SK-N-SH treated with all-trans-retinoic acid at 6 μM for 48 hours (cell line): ENCODE results near the gene PLD1.

Experiments used
- ATAC-seq: fragments of 200-7000 bp; cut with Tn5 transposase; 3 replicates; pipeline ENCODE4 v1.9.1; 2020; ENCODE audit warnings: mild to moderate bottlenecking, moderate library complexity
- ARNTL ChIP-seq: fragments of 450-650 bp; formaldehyde crosslinking; IDR thresholded peaks from 2 replicates; pipeline ENCODE4 v1.5.0; 2020; ENCODE audit warnings: low read depth, mild to moderate bottlenecking, moderate library complexity, borderline replicate concordance
- BACH2 ChIP-seq: fragments of 250-450 bp; sonication (Bioruptor Pico); IDR thresholded peaks from 2 replicates; pipeline ENCODE4 v1.9.0; 2021; ENCODE audit warnings: mild to moderate bottlenecking, borderline replicate concordance
- CSDC2 ChIP-seq: fragments of 250-450 bp; sonication (Bioruptor Pico); IDR thresholded peaks from 2 replicates; pipeline ENCODE4 v1.5.0; 2020; ENCODE audit warnings: mild to moderate bottlenecking, moderate library complexity
- ESRRG ChIP-seq: fragments of 250-450 bp; sonication (Bioruptor Pico); IDR thresholded peaks from 2 replicates; pipeline ENCODE4 v1.6.1; 2021; ENCODE audit warnings: mild to moderate bottlenecking
- GLIS3 ChIP-seq: fragments of 250-450 bp; sonication (Bioruptor Pico); IDR thresholded peaks from 2 replicates; pipeline ENCODE4 v1.5.0; 2020; ENCODE audit warnings: mild to moderate bottlenecking, moderate library complexity
- ISL1 ChIP-seq: fragments of 250-450 bp; sonication (Bioruptor Pico); IDR thresholded peaks from 2 replicates; pipeline ENCODE4 v2.1.2; 2022; ENCODE audit warnings: mild to moderate bottlenecking, moderate library complexity
- PPARA ChIP-seq: fragments of 250-450 bp; sonication (Bioruptor Pico); IDR thresholded peaks from 2 replicates; pipeline ENCODE4 v1.5.0; 2020; ENCODE audit warnings: mild to moderate bottlenecking, borderline replicate concordance
- RARB ChIP-seq: fragments of 250-450 bp; sonication (Bioruptor Pico); IDR thresholded peaks from 2 replicates; pipeline ENCODE4 v1.8.0; 2021; ENCODE audit warnings: mild to moderate bottlenecking, moderate library complexity
- SNAI2 ChIP-seq: fragments of 250-450 bp; sonication (Bioruptor Pico); IDR thresholded peaks from 2 replicates; pipeline ENCODE4 v1.5.0; 2020; ENCODE audit warnings: mild to moderate bottlenecking, moderate library complexity
- TCF4 ChIP-seq: fragments of 250-450 bp; sonication (Bioruptor Pico); IDR thresholded peaks from 2 replicates; pipeline ENCODE4 v1.8.0; 2021; ENCODE audit warnings: mild to moderate bottlenecking, moderate library complexity, borderline replicate concordance
- ZC3H10 ChIP-seq: fragments of 250-450 bp; sonication (Bioruptor Pico); IDR thresholded peaks from 2 replicates; pipeline ENCODE4 v1.5.1; 2021; ENCODE audit warnings: mild to moderate bottlenecking, moderate library complexity
- ZFP3 ChIP-seq: fragments of 250-450 bp; sonication (Bioruptor Pico); IDR thresholded peaks from 2 replicates; pipeline ENCODE4 v1.5.0; 2020; ENCODE audit warnings: mild to moderate bottlenecking, moderate library complexity
- ZFP30 ChIP-seq: fragments of 450-650 bp; formaldehyde crosslinking; IDR thresholded peaks from 2 replicates; pipeline ENCODE4 v1.5.0; 2022; ENCODE audit warnings: mild to moderate bottlenecking, moderate library complexity
- ZNF565 ChIP-seq: fragments of 450-650 bp; formaldehyde crosslinking; conservative IDR thresholded peaks from 2 replicates; pipeline ENCODE4 v1.5.0; 2020; ENCODE audit warnings: low read depth, mild to moderate bottlenecking, moderate library complexity
- ZNF70 ChIP-seq: fragments of 450-650 bp; formaldehyde crosslinking; IDR thresholded peaks from 2 replicates; pipeline ENCODE4 v1.5.0; 2020; ENCODE audit warnings: mild to moderate bottlenecking, moderate library complexity
- ZNF8 ChIP-seq: fragments of 450-650 bp; formaldehyde crosslinking; IDR thresholded peaks from 2 replicates; pipeline ENCODE4 v1.5.0; 2020; ENCODE audit warnings: mild to moderate bottlenecking, moderate library complexity
- TF ChIP-seq, protein P1 (sequence below): fragments of 250-450 bp; sonication (Bioruptor Pico); IDR thresholded peaks from 2 replicates; pipeline ENCODE4 v1.5.0; 2020; ENCODE audit warnings: mild to moderate bottlenecking, moderate library complexity
- TF ChIP-seq, protein P2 (sequence below): fragments of 250-450 bp; sonication (Bioruptor Pico); IDR thresholded peaks from 2 replicates; pipeline ENCODE4 v1.5.1; 2020; ENCODE audit warnings: low read depth, mild to moderate bottlenecking, moderate library complexity
- TF ChIP-seq, protein P3 (sequence below): fragments of 250-450 bp; sonication (Bioruptor Pico); IDR thresholded peaks from 2 replicates; pipeline ENCODE4 v1.8.0; 2020; ENCODE audit warnings: mild to moderate bottlenecking, moderate library complexity, borderline replicate concordance
- TF ChIP-seq, protein P4 (sequence below): fragments of 250-450 bp; sonication (Bioruptor Pico); IDR thresholded peaks from 2 replicates; pipeline ENCODE4 v1.8.0; 2021; ENCODE audit warnings: low read depth, mild to moderate bottlenecking, moderate library complexity, borderline replicate concordance
- TF ChIP-seq, protein P5 (sequence below): fragments of 250-450 bp; sonication (Bioruptor Pico); IDR thresholded peaks from 2 replicates; pipeline ENCODE4 v1.5.1; 2021; ENCODE audit warnings: mild to moderate bottlenecking, moderate library complexity

PLD1 gene

DNA sequence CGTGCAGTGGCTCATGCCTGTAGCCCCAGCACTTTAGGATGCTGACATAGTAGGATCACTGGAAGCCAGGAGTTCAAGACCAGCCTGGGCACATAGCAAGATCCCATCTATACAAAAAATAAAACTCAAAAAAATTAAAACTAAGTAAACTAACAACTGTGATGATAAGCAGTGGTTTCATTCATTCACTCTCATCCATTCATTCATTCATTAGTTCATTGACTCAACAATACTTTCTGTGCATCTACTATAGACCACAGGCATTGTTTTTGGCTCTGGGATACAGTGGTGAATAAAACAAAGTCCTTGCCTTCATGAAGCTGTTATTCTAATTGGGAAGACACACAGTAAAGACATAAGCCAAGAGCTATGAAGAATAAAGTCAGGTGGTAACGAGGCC is 25.3 kb upstream of the PLD1 start:
- TF ChIP-seq SNAI2 (CRISPR knock-in tag), result no peak
- no peak for ATAC-seq

DNA sequence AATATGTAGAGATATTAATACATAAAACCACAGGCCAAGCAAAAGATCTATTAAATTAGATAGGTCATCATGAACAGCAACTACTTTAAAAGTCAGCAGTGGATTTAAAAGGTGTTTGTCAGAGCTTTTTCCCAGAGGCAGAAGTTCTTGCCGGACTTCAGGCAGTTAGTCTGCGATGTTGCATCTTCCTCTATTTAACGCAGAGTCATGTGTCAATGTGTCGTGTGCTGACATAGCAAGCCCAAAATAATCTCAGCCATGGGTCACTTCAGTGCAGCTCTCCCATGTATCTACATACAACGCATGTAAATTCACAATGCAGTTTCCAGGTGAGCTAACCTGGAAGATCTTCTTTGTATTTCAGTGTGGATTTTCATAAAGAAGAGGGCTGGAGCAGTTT is 24.8 kb upstream of the PLD1 start:
- TF ChIP-seq, protein P1, sequence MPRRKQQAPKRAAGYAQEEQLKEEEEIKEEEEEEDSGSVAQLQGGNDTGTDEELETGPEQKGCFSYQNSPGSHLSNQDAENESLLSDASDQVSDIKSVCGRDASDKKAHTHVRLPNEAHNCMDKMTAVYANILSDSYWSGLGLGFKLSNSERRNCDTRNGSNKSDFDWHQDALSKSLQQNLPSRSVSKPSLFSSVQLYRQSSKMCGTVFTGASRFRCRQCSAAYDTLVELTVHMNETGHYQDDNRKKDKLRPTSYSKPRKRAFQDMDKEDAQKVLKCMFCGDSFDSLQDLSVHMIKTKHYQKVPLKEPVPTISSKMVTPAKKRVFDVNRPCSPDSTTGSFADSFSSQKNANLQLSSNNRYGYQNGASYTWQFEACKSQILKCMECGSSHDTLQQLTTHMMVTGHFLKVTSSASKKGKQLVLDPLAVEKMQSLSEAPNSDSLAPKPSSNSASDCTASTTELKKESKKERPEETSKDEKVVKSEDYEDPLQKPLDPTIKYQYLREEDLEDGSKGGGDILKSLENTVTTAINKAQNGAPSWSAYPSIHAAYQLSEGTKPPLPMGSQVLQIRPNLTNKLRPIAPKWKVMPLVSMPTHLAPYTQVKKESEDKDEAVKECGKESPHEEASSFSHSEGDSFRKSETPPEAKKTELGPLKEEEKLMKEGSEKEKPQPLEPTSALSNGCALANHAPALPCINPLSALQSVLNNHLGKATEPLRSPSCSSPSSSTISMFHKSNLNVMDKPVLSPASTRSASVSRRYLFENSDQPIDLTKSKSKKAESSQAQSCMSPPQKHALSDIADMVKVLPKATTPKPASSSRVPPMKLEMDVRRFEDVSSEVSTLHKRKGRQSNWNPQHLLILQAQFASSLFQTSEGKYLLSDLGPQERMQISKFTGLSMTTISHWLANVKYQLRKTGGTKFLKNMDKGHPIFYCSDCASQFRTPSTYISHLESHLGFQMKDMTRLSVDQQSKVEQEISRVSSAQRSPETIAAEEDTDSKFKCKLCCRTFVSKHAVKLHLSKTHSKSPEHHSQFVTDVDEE (CRISPR knock-in tag), result no peak
- TF ChIP-seq RARB (CRISPR knock-in tag) (no peak), ISL1 (CRISPR knock-in tag) (no peak)
- ATAC-seq, result no peak

DNA sequence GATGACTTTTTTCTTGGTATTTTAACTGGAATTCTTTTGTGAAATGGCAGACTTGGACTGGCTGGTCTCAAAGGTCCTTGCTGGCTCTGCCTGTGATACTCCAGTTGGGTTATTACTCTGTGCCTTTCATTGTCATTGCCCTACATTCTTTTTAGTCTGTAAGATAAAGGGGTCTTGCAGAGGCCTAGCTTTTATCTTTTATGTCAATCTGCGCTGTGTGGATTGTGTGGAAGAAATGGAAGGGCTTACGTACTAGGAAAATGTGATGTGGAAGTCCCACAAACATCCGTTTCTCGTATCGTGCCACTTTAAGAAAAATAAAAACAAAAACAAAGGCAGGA is 24.1 kb upstream of the PLD1 start:
- TF ChIP-seq ZNF565 (CRISPR knock-in tag) (no peak), ZC3H10 (CRISPR knock-in tag) (no peak), ZNF8 (CRISPR knock-in tag) (no peak), ISL1 (CRISPR knock-in tag) (no peak), CSDC2 (CRISPR knock-in tag) (no peak), TCF4 (CRISPR knock-in tag) (no peak)
- TF ChIP-seq, protein P2, sequence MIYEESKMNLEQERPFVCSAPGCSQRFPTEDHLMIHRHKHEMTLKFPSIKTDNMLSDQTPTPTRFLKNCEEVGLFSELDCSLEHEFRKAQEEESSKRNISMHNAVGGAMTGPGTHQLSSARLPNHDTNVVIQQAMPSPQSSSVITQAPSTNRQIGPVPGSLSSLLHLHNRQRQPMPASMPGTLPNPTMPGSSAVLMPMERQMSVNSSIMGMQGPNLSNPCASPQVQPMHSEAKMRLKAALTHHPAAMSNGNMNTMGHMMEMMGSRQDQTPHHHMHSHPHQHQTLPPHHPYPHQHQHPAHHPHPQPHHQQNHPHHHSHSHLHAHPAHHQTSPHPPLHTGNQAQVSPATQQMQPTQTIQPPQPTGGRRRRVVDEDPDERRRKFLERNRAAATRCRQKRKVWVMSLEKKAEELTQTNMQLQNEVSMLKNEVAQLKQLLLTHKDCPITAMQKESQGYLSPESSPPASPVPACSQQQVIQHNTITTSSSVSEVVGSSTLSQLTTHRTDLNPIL (CRISPR knock-in tag), result no peak
- no peak for ATAC-seq

DNA sequence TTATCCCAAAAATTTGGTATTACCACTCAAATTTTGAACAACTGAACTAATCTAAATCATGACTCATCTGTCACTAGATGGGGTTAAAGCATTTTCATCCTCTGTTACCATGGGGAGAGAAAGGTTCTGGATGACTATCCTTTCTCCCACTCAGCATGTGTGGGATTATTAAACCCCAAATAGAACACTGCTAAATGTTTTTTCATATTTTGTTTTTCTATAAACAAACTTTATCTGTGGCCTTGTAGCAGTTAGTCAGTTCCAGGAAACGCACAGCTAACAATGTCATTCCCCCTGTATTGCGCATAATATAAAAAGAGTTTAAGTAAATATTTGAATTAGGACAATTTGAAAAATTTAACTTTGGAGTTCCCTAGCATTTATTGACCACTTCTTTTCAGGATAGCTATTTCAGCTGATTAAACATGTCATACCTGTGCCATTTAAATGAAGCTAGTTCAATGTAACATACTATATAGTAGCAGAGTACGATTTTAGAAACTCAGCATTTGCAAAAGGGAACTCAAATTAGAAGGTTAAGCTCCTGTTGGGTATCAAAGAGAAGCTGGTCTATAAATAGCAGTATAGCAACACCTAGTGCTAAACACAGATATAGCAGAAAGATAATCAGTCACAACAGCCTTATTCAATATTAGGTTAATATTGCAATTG is 23.6 kb upstream of the PLD1 start:
- TF ChIP-seq GLIS3 (CRISPR knock-in tag) (no peak), ZFP30 (0 out of 2 replicates have a peak, but pooled peaks have one; percentile 0)

DNA sequence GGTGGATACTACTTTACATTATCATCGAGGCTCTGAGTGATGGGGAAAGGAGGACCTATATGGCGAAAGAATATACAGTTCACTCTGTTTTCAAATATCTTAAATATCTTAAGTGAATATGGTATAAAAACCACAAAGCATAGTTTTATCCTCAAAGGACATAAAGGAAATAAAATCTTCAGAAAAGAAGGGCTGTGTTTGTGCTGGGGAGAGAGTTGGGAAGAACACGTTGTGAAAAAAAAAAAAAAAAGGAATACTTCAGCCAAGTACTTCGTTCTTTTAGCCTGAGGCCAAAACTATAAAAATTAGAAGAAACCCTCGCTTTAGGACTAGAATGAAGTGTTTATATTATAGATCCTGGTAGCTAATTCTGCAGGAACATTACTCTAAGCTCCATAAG is 22.7 kb upstream of the PLD1 start:
- ATAC-seq, result no peak
- TF ChIP-seq PPARA (CRISPR knock-in tag), result no peak
- TF ChIP-seq, protein P3, sequence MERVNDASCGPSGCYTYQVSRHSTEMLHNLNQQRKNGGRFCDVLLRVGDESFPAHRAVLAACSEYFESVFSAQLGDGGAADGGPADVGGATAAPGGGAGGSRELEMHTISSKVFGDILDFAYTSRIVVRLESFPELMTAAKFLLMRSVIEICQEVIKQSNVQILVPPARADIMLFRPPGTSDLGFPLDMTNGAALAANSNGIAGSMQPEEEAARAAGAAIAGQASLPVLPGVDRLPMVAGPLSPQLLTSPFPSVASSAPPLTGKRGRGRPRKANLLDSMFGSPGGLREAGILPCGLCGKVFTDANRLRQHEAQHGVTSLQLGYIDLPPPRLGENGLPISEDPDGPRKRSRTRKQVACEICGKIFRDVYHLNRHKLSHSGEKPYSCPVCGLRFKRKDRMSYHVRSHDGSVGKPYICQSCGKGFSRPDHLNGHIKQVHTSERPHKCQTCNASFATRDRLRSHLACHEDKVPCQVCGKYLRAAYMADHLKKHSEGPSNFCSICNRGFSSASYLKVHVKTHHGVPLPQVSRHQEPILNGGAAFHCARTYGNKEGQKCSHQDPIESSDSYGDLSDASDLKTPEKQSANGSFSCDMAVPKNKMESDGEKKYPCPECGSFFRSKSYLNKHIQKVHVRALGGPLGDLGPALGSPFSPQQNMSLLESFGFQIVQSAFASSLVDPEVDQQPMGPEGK, result no peak
- TF ChIP-seq, protein P4, sequence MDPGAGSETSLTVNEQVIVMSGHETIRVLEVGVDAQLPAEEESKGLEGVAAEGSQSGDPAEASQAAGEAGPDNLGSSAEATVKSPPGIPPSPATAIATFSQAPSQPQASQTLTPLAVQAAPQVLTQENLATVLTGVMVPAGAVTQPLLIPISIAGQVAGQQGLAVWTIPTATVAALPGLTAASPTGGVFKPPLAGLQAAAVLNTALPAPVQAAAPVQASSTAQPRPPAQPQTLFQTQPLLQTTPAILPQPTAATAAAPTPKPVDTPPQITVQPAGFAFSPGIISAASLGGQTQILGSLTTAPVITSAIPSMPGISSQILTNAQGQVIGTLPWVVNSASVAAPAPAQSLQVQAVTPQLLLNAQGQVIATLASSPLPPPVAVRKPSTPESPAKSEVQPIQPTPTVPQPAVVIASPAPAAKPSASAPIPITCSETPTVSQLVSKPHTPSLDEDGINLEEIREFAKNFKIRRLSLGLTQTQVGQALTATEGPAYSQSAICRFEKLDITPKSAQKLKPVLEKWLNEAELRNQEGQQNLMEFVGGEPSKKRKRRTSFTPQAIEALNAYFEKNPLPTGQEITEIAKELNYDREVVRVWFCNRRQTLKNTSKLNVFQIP (CRISPR knock-in tag), result no peak
- no peak for TF ChIP-seq TCF4 (CRISPR knock-in tag)
- TF ChIP-seq, protein P1 (CRISPR knock-in tag), result no peak
- TF ChIP-seq, protein P5, sequence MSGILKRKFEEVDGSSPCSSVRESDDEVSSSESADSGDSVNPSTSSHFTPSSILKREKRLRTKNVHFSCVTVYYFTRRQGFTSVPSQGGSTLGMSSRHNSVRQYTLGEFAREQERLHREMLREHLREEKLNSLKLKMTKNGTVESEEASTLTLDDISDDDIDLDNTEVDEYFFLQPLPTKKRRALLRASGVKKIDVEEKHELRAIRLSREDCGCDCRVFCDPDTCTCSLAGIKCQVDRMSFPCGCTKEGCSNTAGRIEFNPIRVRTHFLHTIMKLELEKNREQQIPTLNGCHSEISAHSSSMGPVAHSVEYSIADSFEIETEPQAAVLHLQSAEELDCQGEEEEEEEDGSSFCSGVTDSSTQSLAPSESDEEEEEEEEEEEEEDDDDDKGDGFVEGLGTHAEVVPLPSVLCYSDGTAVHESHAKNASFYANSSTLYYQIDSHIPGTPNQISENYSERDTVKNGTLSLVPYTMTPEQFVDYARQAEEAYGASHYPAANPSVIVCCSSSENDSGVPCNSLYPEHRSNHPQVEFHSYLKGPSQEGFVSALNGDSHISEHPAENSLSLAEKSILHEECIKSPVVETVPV (CRISPR knock-in tag), result no peak
- no peak for TF ChIP-seq ZFP3 (CRISPR knock-in tag)
- no peak for TF ChIP-seq GLIS3 (CRISPR knock-in tag)
- TF ChIP-seq ESRRG (CRISPR knock-in tag), result no peak
- no peak for TF ChIP-seq BACH2
- no peak for TF ChIP-seq ZNF70 (CRISPR knock-in tag)
- TF ChIP-seq ISL1 (CRISPR knock-in tag), result no peak
- no peak for TF ChIP-seq ZNF8 (CRISPR knock-in tag)
- TF ChIP-seq, protein P2 (CRISPR knock-in tag), result no peak
- no peak for TF ChIP-seq ZC3H10 (CRISPR knock-in tag)
- TF ChIP-seq CSDC2 (CRISPR knock-in tag), result no peak
- no peak for TF ChIP-seq ARNTL (CRISPR knock-in tag)
- TF ChIP-seq RARB (CRISPR knock-in tag), result no peak

More for the DNA sequence above, 23.6 kb upstream of the PLD1 start:
- peak; percentile 42; the same call in 2 of the 3 replicates for ATAC-seq
